Cardiac fibroblast (primary cell): ENCODE measurements around the gene DNM3.

Experiments
- DNase-seq, 2 donors: peaks; one replicate each; pipeline versions ENCODE4 v3.0.0 to v3.0.0-alpha.2; 2010; ENCODE audit warnings: low read depth in 2 of 2
- H3K4me3 ChIP-seq, 2 donors: replicated peaks in 1 of 2; 1 replicate in 1 of 2; 2 replicates in 1 of 2; pipeline ENCODE4 v1.5.1; 2011; ENCODE audit warnings: low read depth in 2 of 2, low read length in 2 of 2, mild to moderate bottlenecking in 2 of 2, moderate library complexity in 1 of 2
- TF ChIP-seq, protein P1 (sequence below): IDR thresholded peaks from one replicate; pipeline ENCODE4 v1.5.1; 2011; ENCODE audit warnings: low read depth, mild to moderate bottlenecking, low read length, inconsistent platforms

Gene DNM3

DNA sequence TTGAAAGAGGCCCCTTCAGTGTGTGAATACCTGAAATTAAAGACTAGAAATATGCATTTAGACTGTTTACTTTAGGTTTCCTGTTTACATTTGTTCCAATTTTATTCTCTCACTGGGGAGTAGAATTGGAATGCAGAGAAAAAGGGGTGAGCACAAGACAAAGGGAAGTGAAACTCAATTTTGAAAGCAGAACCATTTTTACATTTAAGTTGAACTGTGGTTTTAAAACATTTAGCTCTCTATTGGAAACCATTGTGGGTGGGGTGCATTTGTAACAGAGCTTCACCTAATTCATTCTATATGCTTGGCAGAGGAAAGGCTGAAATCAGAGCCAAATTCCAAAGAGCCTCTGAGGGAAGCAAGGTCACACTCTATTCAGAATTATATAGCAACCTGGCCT is 343.9 kb downstream of the DNM3 start:
- H3K4me3 ChIP-seq, result no peak overlapping the region
- peak in 1 of 2 donors; percentile 7 for DNase-seq
- TF ChIP-seq, protein P1, sequence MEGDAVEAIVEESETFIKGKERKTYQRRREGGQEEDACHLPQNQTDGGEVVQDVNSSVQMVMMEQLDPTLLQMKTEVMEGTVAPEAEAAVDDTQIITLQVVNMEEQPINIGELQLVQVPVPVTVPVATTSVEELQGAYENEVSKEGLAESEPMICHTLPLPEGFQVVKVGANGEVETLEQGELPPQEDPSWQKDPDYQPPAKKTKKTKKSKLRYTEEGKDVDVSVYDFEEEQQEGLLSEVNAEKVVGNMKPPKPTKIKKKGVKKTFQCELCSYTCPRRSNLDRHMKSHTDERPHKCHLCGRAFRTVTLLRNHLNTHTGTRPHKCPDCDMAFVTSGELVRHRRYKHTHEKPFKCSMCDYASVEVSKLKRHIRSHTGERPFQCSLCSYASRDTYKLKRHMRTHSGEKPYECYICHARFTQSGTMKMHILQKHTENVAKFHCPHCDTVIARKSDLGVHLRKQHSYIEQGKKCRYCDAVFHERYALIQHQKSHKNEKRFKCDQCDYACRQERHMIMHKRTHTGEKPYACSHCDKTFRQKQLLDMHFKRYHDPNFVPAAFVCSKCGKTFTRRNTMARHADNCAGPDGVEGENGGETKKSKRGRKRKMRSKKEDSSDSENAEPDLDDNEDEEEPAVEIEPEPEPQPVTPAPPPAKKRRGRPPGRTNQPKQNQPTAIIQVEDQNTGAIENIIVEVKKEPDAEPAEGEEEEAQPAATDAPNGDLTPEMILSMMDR, result no peak

GRCh38 chr1:172185996-172186395 is 344.7 kb downstream of the DNM3 start:
- no peak for DNase-seq
- H3K4me3 ChIP-seq, result no peak overlapping the region
- TF ChIP-seq, protein P1, result no peak

- DNase-seq, result no peak
- TF ChIP-seq, protein P1, result no peak
- H3K4me3 ChIP-seq, result no peak overlapping the region
Observed at GRCh38 chr1:172201572-172201971, 360.3 kb downstream of the DNM3 start.

DNA sequence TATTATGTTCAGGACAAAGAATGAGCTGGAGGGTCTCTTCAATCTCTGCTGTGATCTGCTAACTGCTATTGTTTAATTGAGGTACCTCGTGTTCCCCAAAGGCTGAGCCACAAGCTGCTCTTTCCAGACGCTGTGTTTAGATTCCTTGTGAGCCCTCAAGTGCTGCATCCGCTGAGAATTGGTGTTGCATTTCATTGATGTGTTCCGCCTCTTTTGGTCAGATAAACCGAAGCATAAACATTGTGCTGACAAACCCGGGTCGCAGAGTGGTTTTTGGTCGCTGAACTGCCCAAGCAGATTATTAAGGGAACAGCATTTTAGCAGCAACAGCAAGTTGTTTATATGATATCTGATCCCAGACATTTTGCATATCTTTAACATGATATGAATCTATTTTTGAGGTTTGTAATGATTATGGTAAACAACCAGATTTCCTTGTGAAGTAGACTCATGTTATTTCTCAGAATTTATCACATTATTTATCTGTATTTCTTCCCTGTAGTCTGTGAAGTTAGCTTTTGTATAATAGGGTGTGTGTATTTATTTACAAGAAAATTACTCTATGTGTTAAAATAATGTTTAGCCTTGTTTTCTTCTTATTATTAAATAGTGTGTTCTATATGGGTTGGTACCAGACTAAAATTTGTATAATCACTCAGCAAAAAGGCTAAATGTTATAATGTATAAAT is 362.0 kb downstream of the DNM3 start:
- TF ChIP-seq, protein P1, result no peak
- peak; percentile 20 to 45 for DNase-seq

DNA sequence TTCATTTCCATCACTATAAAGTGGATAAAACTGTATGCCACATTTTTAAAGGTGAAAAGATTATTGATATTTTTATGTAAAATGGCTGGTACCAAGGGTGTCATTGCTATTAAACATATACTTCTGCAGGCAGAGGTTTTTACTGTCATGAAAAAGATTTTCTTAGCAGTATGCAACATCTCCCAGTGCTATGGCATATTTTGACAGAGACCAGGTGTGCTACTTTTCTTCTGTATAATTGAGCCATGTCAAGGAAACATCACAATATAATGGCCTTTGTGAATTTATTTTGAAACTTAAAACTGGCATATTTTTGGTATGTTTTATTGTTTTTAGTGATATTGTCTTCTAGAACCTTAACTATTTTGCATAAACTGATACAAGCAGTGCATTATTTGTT is 362.6 kb downstream of the DNM3 start:
- no peak for DNase-seq
- H3K4me3 ChIP-seq, result no peak overlapping the region
- TF ChIP-seq, protein P1, result no peak

More for the DNA sequence above, 362.0 kb downstream of the DNM3 start:
- H3K4me3 ChIP-seq, result no peak overlapping the region

DNA sequence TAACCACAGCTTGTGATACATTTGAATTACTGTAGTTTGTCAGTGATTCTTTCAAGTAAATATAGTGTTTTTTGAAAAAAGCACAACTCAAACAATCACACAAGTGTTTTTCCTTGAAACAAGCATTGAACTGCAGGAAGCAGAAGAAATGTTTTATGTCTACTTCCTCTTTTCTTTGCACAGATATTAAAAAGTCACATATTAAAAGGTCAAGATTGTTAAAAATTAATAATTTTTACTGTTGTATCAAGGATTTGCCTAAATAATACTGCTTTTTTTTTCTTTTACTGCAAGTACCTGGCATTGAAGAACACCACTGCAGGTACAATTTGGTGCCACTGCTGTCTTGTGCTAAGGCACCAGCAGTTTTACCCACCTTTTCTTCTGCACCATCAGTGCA is 365.0 kb downstream of the DNM3 start:
- H3K4me3 ChIP-seq, result no peak overlapping the region
- TF ChIP-seq, protein P1, result no peak
- no peak for DNase-seq

DNA sequence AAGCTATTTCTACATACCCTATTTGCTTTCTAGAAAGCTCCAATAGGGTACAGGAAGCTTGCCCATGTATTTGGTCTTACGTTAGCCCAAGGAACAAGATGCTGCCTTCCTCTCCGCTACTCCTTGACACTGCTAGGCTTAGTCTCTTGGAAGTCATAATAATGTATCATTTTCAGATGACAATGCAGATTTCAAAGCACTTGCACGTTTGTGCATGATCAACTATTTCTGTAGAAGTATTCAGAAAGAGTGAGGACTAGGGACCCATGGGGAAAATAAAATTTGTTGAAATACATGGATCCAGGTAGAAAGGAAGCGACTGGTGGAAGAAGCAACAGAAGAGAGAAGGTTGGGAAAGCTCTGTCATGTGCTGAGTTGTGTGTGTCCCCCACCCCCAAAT is 367.3 kb downstream of the DNM3 start:
- TF ChIP-seq, protein P1, result no peak
- no peak overlapping the region for H3K4me3 ChIP-seq
- DNase-seq, result no peak
